HL-60 (cell line): Measurements from ENCODE around the gene OAS2.

ENCODE experiments used
- CTCF ChIP-seq: IDR thresholded peaks from one replicate; pipeline ENCODE4 v1.5.1; 2011; ENCODE audit warnings: low read length, control low read depth, inconsistent platforms; ENCODE audit not compliant: insufficient read depth
- SPI1 ChIP-seq: IDR thresholded peaks from 2 replicates; pipeline ENCODE4 v1.6.1; 2012; ENCODE audit warnings: low read depth, mild to moderate bottlenecking, borderline replicate concordance
- TF ChIP-seq, protein P1 (sequence below): IDR thresholded peaks from 2 replicates; pipeline ENCODE4 v1.6.1; 2012; ENCODE audit warnings: low read depth; ENCODE audit not compliant: insufficient replicate concordance

GRCh38 chr12:113055594-113056380 is 77.5 kb downstream of the OAS2 start:
- TF ChIP-seq, protein P1, sequence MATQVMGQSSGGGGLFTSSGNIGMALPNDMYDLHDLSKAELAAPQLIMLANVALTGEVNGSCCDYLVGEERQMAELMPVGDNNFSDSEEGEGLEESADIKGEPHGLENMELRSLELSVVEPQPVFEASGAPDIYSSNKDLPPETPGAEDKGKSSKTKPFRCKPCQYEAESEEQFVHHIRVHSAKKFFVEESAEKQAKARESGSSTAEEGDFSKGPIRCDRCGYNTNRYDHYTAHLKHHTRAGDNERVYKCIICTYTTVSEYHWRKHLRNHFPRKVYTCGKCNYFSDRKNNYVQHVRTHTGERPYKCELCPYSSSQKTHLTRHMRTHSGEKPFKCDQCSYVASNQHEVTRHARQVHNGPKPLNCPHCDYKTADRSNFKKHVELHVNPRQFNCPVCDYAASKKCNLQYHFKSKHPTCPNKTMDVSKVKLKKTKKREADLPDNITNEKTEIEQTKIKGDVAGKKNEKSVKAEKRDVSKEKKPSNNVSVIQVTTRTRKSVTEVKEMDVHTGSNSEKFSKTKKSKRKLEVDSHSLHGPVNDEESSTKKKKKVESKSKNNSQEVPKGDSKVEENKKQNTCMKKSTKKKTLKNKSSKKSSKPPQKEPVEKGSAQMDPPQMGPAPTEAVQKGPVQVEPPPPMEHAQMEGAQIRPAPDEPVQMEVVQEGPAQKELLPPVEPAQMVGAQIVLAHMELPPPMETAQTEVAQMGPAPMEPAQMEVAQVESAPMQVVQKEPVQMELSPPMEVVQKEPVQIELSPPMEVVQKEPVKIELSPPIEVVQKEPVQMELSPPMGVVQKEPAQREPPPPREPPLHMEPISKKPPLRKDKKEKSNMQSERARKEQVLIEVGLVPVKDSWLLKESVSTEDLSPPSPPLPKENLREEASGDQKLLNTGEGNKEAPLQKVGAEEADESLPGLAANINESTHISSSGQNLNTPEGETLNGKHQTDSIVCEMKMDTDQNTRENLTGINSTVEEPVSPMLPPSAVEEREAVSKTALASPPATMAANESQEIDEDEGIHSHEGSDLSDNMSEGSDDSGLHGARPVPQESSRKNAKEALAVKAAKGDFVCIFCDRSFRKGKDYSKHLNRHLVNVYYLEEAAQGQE, result no peak
- TF ChIP-seq SPI1, result no peak
- no peak for TF ChIP-seq CTCF
